Measurements from ENCODE around the gene RAP2A. TPM values are rescaled to one million over a fixed set of nuclear protein-coding genes. Genes with fewer than 3 reads are reported as not detected.

Gene RAP2A
- total and polyA plus RNA-seq, 4 donors = 3.1 to 37.2 (median 6.7) TPM

GRCh38 chr13:97390941-97391600 lies 42.9 kb upstream of the RAP2A start (continued):
- TF ChIP-seq ZBTB33 (IDR thresholded peaks at IDR 0.05) (no peak), ATF3 (IDR thresholded peaks at IDR 0.05) (no peak)

GRCh38 chr13:97392020-97392419 lies 41.9 kb upstream of the RAP2A start:
- H3K27ac ChIP-seq (ENCODE audit: low read depth in 1 of 2, low read length in 2 of 2) = no peak overlapping the region
- H3K36me3 ChIP-seq (ENCODE audit: control insufficient read depth in 4 of 4, insufficient read depth in 3 of 4, low read depth in 1 of 4, low read length in 3 of 4) = peaks cover 4 to 18% (median 16%) of the 10 kb centered on the region in 4 donors
- H3K9me3 ChIP-seq (ENCODE audit: control insufficient read depth in 4 of 4, low read length in 3 of 4) = no peaks in the 10 kb centered on the region
- no peaks in the 10 kb centered on the region for H3K27me3 ChIP-seq (ENCODE audit: control insufficient read depth in 4 of 4, insufficient read depth in 4 of 4, low read length in 3 of 4)
- no peak for DNase-seq (ENCODE audit: low spot score)
- TF ChIP-seq RXRA (IDR thresholded peaks at IDR 0.05) = no peak
- TF ChIP-seq FOXA1 (IDR thresholded peaks at IDR 0.05) = no peak
- no peak for TF ChIP-seq ATF3 (IDR thresholded peaks at IDR 0.05)
- TF ChIP-seq HNF4G (IDR thresholded peaks at IDR 0.05) = no peak
- TF ChIP-seq NR2F2 (IDR thresholded peaks at IDR 0.05) = no peak
- no peak for TF ChIP-seq HNF4A (conservative IDR thresholded peaks at IDR 0.05)
- TF ChIP-seq GABPA (IDR thresholded peaks at IDR 0.05 in 1 of 2, conservative IDR thresholded peaks at IDR 0.05 in 1 of 2) = no peak
- no peak for TF ChIP-seq FOXA2 (IDR thresholded peaks at IDR 0.05)
- no peak for TF ChIP-seq CTCF (IDR thresholded peaks at IDR 0.05; ENCODE audit: low read depth, low read length, missing input control)
- TF ChIP-seq JUND (IDR thresholded peaks at IDR 0.05) = no peak
- TF ChIP-seq RAD21 (IDR thresholded peaks at IDR 0.05) = no peak
- no peak for TF ChIP-seq REST (IDR thresholded peaks at IDR 0.05)
- TF ChIP-seq MAX (IDR thresholded peaks at IDR 0.05) = no peak
- TF ChIP-seq TAF1 (conservative IDR thresholded peaks at IDR 0.05) = no peak
- no peak for TF ChIP-seq SP1 (IDR thresholded peaks at IDR 0.05)
- TF ChIP-seq EGR1 (IDR thresholded peaks at IDR 0.05; ENCODE audit: low read depth in 2 of 2) = no peak
- WGBS = 91% methylated on average over 1 of the region's 1 CpG
- H3K4me3 ChIP-seq (ENCODE audit: low read depth in 1 of 3, low read length in 3 of 3) = no peak overlapping the region
- H3K4me1 ChIP-seq (ENCODE audit: control insufficient read depth in 4 of 4, insufficient read depth in 4 of 4, low read length in 3 of 4) = no peaks in the 10 kb centered on the region
- no peak overlapping the region for H3K9ac ChIP-seq (ENCODE audit: low read depth in 1 of 2, low read length in 2 of 2)

Measured in liver (tissue), 9 donors.